Fibroblast of lung (primary cell): Measurements from ENCODE around the gene HIBADH. TPM values are rescaled to one million over a fixed set of nuclear protein-coding genes. Genes with fewer than 3 reads are reported as not detected.

Source experiments
- DNase-seq, 2 donors: peaks; one replicate each; pipeline versions ENCODE4 v3.0.0 to v3.0.0-alpha.2; 2010; ENCODE audit warnings: low read depth in 2 of 2
- H2AFZ ChIP-seq: 2 replicates; pipeline ENCODE4 v1.5.1; 2012; ENCODE audit warnings: low read length, control low read depth, inconsistent platforms
- H3K27ac ChIP-seq: 2 replicates; pipeline ENCODE4 v1.5.1; 2011; ENCODE audit warnings: low read length, control low read depth; ENCODE audit not compliant: insufficient read depth
- H3K27me3 ChIP-seq: 2 replicates; pipeline ENCODE4 v1.5.1; 2011; ENCODE audit warnings: mild to moderate bottlenecking, low read length; ENCODE audit not compliant: control insufficient read depth, insufficient read depth
- H3K36me3 ChIP-seq: 2 replicates; pipeline ENCODE4 v1.5.1; 2011; ENCODE audit warnings: low read length; ENCODE audit not compliant: control insufficient read depth, insufficient read depth
- H3K4me1 ChIP-seq: 2 replicates; pipeline ENCODE4 v1.5.1; 2011; ENCODE audit warnings: low read length; ENCODE audit not compliant: control insufficient read depth, insufficient read depth; ENCODE audit errors: extremely low read depth
- H3K4me2 ChIP-seq: 2 replicates; pipeline ENCODE4 v1.5.1; 2011; ENCODE audit warnings: low read length, control low read depth; ENCODE audit not compliant: insufficient read depth; ENCODE audit errors: extremely low read depth
- H3K4me3 ChIP-seq, 4 experiments: fragments of 200-600 bp in 1 of 4; sonication (generic) in 1 of 4; replicated peaks in 1 of 4; 2 replicates each; pipeline ENCODE4 v1.5.1; 2011 to 2016; ENCODE audit warnings: low read length in 4 of 4, low read depth in 3 of 4, mild to moderate bottlenecking in 3 of 4, control low read depth in 2 of 4, inconsistent platforms in 1 of 4, mixed read lengths in 1 of 4; ENCODE audit not compliant: insufficient read depth in 1 of 4; ENCODE audit errors: control extremely low read depth in 1 of 4
- H3K79me2 ChIP-seq: 2 replicates; pipeline ENCODE4 v1.5.1; 2012; ENCODE audit warnings: mild to moderate bottlenecking, low read length, inconsistent platforms; ENCODE audit not compliant: control insufficient read depth, insufficient read depth
- H3K9ac ChIP-seq: 2 replicates; pipeline ENCODE4 v1.5.1; 2011; ENCODE audit warnings: mild to moderate bottlenecking, low read length, control low read depth; ENCODE audit not compliant: insufficient read depth
- H3K9me3 ChIP-seq: 2 replicates; pipeline ENCODE4 v1.5.1; 2012; ENCODE audit warnings: low read depth, low read length; ENCODE audit not compliant: control insufficient read depth, insufficient read depth
- H4K20me1 ChIP-seq: 2 replicates; pipeline ENCODE4 v1.5.1; 2011; ENCODE audit warnings: low read length; ENCODE audit not compliant: control insufficient read depth, insufficient read depth; ENCODE audit errors: extremely low read depth
- CTCF ChIP-seq, 2 donors: IDR thresholded peaks in 1 of 2; conservative IDR thresholded peaks in 1 of 2; 1 replicate in 1 of 2; 2 replicates in 1 of 2; pipeline ENCODE4 v1.5.1; 2011 to 2012; ENCODE audit warnings: low read length in 2 of 2, control low read depth in 1 of 2, inconsistent platforms in 1 of 2, low read depth in 1 of 2, mild to moderate bottlenecking in 1 of 2
- EZH2 ChIP-seq: IDR thresholded peaks from 2 replicates; pipeline ENCODE4 v1.5.1; 2012; ENCODE audit warnings: low read length, control low read depth, mild to moderate bottlenecking; ENCODE audit errors: missing control alignments
- polyA plus RNA-seq, 2 donors: library from polyadenylated mRNA; depleted of rRNA in 1 of 2; stranded (reverse) in 1 of 2; unstranded in 1 of 2; fragments of >200 nt; gene quantifications; 2 replicates each; pipeline ENCODE4 v1.2.1, GENCODE V29; 2011 to 2012; ENCODE audit warnings: missing spikeins in 1 of 2
- total RNA-seq: library from RNA; depleted of rRNA; stranded (reverse); fragments of >200 nt; gene quantifications from 2 replicates; pipeline ENCODE4 v1.2.1, GENCODE V29; 2014

Gene HIBADH
- total and polyA plus RNA-seq, 2 donors (not counting 1 experiment from before 2014, with no cell fraction given) = 88.7 to 96.0 TPM

- H3K4me2 ChIP-seq = no peak overlapping the region
- no peaks in the 10 kb centered on the region for H3K27me3 ChIP-seq
- H3K36me3 ChIP-seq = peaks cover 2% of the 10 kb centered on the region
- no peaks in the 10 kb centered on the region for H3K9me3 ChIP-seq
- no peak overlapping the region for H3K4me3 ChIP-seq
- no peaks in the 10 kb centered on the region for H3K4me1 ChIP-seq
- no peaks in the 10 kb centered on the region for H3K79me2 ChIP-seq
- H3K27ac ChIP-seq = no peak overlapping the region
- H2AFZ ChIP-seq = no peak overlapping the region
- no peak overlapping the region for H3K9ac ChIP-seq
- TF ChIP-seq CTCF (conservative IDR thresholded peaks at IDR 0.05 in 1 of 2, IDR thresholded peaks at IDR 0.05 in 1 of 2; ENCODE audit: low read depth in 1 of 2, low read length in 2 of 2) = no peak
- no peak for TF ChIP-seq EZH2
- no peak for DNase-seq
- H4K20me1 ChIP-seq = no peaks in the 10 kb centered on the region
Observed at GRCh38 chr7:27526131-27526530, 136.6 kb downstream of the HIBADH start.

- Histone ChIP-seq H3K27me3 (no peaks in the 10 kb centered on the region), H3K4me2 (no peak overlapping the region), H3K9ac (no peak overlapping the region), H3K9me3 (no peaks in the 10 kb centered on the region), H3K79me2 (no peaks in the 10 kb centered on the region), H2AFZ (no peak overlapping the region), H3K4me1 (no peaks in the 10 kb centered on the region), H4K20me1 (no peaks in the 10 kb centered on the region), H3K27ac (no peak overlapping the region), H3K4me3 (no peak overlapping the region), H3K36me3 (peaks cover 2% of the 10 kb centered on the region)
- no peak for DNase-seq
- TF ChIP-seq EZH2 = no peak
- no peak for TF ChIP-seq CTCF (conservative IDR thresholded peaks at IDR 0.05 in 1 of 2, IDR thresholded peaks at IDR 0.05 in 1 of 2; ENCODE audit: low read depth in 1 of 2, low read length in 2 of 2)
Observed at GRCh38 chr7:27523321-27523720, 139.4 kb downstream of the HIBADH start.

- H3K4me3 ChIP-seq = no peak overlapping the region
- H3K9ac ChIP-seq = no peak overlapping the region
- H3K4me2 ChIP-seq = no peak overlapping the region
- no peaks in the 10 kb centered on the region for H3K27me3 ChIP-seq
- no peak for DNase-seq
- H4K20me1 ChIP-seq = no peaks in the 10 kb centered on the region
- H3K4me1 ChIP-seq = no peaks in the 10 kb centered on the region
- peaks cover 2% of the 10 kb centered on the region for H3K36me3 ChIP-seq
- H3K9me3 ChIP-seq = no peaks in the 10 kb centered on the region
- no peaks in the 10 kb centered on the region for H3K79me2 ChIP-seq
- H3K27ac ChIP-seq = no peak overlapping the region
- H2AFZ ChIP-seq = no peak overlapping the region
- TF ChIP-seq CTCF (conservative IDR thresholded peaks at IDR 0.05 in 1 of 2, IDR thresholded peaks at IDR 0.05 in 1 of 2; ENCODE audit: low read depth in 1 of 2, low read length in 2 of 2) (no peak), EZH2 (no peak)
Observed at GRCh38 chr7:27522566-27522965, 140.1 kb downstream of the HIBADH start.
